DLD1 (cell line): Measurements from ENCODE around the gene GIN1.

Experiments used
- in situ Hi-C: cut with HindIII; loops from 2 replicates; pipeline ENCODE4 v1.10.0; 2017; ENCODE audit warnings: low sequenced_read_pairs

Gene GIN1

GRCh38 chr5:103041071-103041676, 78.8 kb downstream of the GIN1 start:
- in situ Hi-C loops, result no loop called here

DNA sequence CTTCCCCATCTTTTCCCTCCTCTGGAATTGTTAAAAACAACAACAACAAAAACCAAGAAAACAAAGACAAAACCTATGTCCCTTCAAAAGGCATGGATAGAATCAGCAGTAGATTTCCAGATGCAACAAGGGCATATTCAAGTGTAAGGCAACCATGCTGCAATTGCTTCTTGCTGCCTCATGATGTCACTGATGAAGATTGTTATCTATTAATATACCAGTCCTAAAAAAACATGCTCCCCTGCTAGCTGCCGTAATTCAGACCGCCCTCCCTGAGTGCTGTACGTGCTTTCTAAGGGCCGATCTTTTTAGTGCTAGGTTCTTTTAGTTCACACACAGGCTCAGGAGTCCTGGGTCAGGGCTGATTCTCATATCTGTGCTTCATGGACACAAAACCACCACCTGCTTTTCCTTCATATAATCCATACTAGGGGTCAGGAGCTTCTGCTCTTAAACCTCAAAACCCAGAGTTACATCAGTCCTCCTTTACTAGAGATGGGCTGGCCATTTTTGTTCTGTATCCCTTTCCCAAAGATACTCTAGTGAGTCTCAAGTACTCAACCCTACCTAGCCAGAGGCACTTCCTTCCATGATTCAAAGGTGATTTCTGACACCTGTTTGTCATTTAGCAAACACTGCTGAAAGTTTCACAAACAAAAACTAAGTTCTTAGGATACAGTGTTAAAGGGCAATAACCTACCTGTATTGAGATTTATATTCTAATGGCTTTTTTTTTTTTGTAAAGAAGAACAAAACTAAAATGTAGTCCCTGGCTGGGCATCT, 82.1 kb downstream of the GIN1 start:
- in situ Hi-C loops, result no loop called here

DNA sequence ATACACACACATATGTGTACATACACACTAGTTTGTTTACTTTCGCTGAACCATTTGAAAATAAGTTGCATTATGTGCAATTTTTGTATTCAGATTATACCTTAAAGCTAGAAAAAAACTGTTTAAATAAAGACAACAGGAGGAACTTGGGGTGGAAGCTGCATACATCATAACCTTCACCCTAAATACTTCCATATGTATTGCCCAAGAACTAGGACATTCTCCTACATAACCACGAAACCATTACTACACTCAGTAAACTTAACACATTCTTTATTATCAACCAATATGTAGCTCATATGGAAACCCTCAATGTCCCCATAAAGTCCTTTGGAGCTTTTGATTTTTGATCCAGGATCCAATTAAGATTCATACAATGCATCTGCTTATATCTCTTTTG, 83.3 kb downstream of the GIN1 start:
- in situ Hi-C loops, result no loop called here
